ENCODE measurements around the gene SCN2B. TPM values are rescaled to one million over a fixed set of nuclear protein-coding genes. Genes with fewer than 3 reads are reported as not detected.

SCN2B gene
- total RNA-seq, 1 donor from 2014 or later = 24.9 TPM

GRCh38 chr11:118135796-118136165 lies 40.7 kb downstream of the SCN2B start:
- Histone ChIP-seq H3K27ac (replicated peaks) (no peak overlapping the region), H3K4me1 (peaks cover under 1% of the 10 kb centered on the region), H3K4me3 (no peak overlapping the region), H3K27me3 (ENCODE audit: low read depth) (peaks cover 9% of the 10 kb centered on the region), H3K36me3 (no peaks in the 10 kb centered on the region), H3K9me3 (replicated peaks) (no peaks in the 10 kb centered on the region)
- intact Hi-C loops (cut with micrococcal nuclease) = no loop called here
- DNase-seq = no peak
- no peak for TF ChIP-seq CTCF (IDR thresholded peaks at IDR 0.05; ENCODE audit: borderline replicate concordance)

GRCh38 chr11:118135051-118135795 lies 41.2 kb downstream of the SCN2B start:
- peaks cover 4% of the 10 kb centered on the region for H3K27me3 ChIP-seq (ENCODE audit: low read depth)
- no peak for DNase-seq
- H3K27ac ChIP-seq (replicated peaks) = no peak overlapping the region
- H3K4me3 ChIP-seq = no peak overlapping the region
- intact Hi-C loops (cut with micrococcal nuclease) = no loop called here
- H3K4me1 ChIP-seq = peaks cover 3% of the 10 kb centered on the region
- H3K9me3 ChIP-seq (replicated peaks) = no peaks in the 10 kb centered on the region
- TF ChIP-seq CTCF (IDR thresholded peaks at IDR 0.05; ENCODE audit: borderline replicate concordance) = no peak
- no peaks in the 10 kb centered on the region for H3K36me3 ChIP-seq

- no peak for TF ChIP-seq CTCF (IDR thresholded peaks at IDR 0.05; ENCODE audit: borderline replicate concordance)
- no peaks in the 10 kb centered on the region for H3K9me3 ChIP-seq (replicated peaks)
- peaks cover 8% of the 10 kb centered on the region for H3K4me1 ChIP-seq
- no peak for DNase-seq
- H3K27me3 ChIP-seq (ENCODE audit: low read depth) = no peaks in the 10 kb centered on the region
- H3K4me3 ChIP-seq = no peak overlapping the region
- H3K27ac ChIP-seq (replicated peaks) = no peak overlapping the region
- intact Hi-C loops (cut with micrococcal nuclease) = no loop called here
- H3K36me3 ChIP-seq = no peaks in the 10 kb centered on the region
These were observed 42.6 kb downstream of the SCN2B start for GRCh38 chr11:118133816-118134215.

GRCh38 chr11:118132385-118133151 lies 43.9 kb downstream of the SCN2B start:
- no peak for DNase-seq
- Histone ChIP-seq H3K27me3 (ENCODE audit: low read depth) (no peaks in the 10 kb centered on the region), H3K4me3 (no peak overlapping the region), H3K36me3 (no peaks in the 10 kb centered on the region), H3K4me1 (peaks cover 8% of the 10 kb centered on the region), H3K9me3 (replicated peaks) (no peaks in the 10 kb centered on the region), H3K27ac (replicated peaks) (no peak overlapping the region)
- no peak for TF ChIP-seq CTCF (IDR thresholded peaks at IDR 0.05; ENCODE audit: borderline replicate concordance)
- intact Hi-C loops (cut with micrococcal nuclease) = no loop called here

- DNase-seq = no peak
- H3K27ac ChIP-seq (replicated peaks) = no peak overlapping the region
- no peaks in the 10 kb centered on the region for H3K27me3 ChIP-seq (ENCODE audit: low read depth)
- H3K4me3 ChIP-seq = no peak overlapping the region
- no peak for TF ChIP-seq CTCF (IDR thresholded peaks at IDR 0.05; ENCODE audit: borderline replicate concordance)
- no peaks in the 10 kb centered on the region for H3K9me3 ChIP-seq (replicated peaks)
- intact Hi-C loops (cut with micrococcal nuclease) = no loop called here
- no peaks in the 10 kb centered on the region for H3K36me3 ChIP-seq
- H3K4me1 ChIP-seq = peaks cover 8% of the 10 kb centered on the region
These were observed 46.8 kb downstream of the SCN2B start for GRCh38 chr11:118129471-118130172.
